PC-3 (cell line): Measurements from ENCODE around the gene ERGIC3.

Experiments
- EZH2 ChIP-seq: fragments of 300-600 bp; sonication (generic); IDR thresholded peaks from one replicate; pipeline ENCODE4 v1.6.1; 2017; ENCODE audit warnings: antibody characterized with exemption, mild to moderate bottlenecking, low read length; ENCODE audit not compliant: unreplicated experiment
- EZH2phosphoT487 ChIP-seq: fragments of 300-600 bp; sonication (generic); IDR thresholded peaks from 2 replicates; pipeline ENCODE4 v1.6.1; 2018; ENCODE audit warnings: mild to moderate bottlenecking, antibody characterized with exemption, low read length, borderline replicate concordance
- TF ChIP-seq, protein P1 (sequence below): fragments of 300-600 bp; sonication (generic); conservative IDR thresholded peaks from 2 replicates; pipeline ENCODE4 v1.5.1; 2017; ENCODE audit warnings: antibody characterized with exemption, low read depth, mild to moderate bottlenecking, low read length

- TF ChIP-seq, protein P1, sequence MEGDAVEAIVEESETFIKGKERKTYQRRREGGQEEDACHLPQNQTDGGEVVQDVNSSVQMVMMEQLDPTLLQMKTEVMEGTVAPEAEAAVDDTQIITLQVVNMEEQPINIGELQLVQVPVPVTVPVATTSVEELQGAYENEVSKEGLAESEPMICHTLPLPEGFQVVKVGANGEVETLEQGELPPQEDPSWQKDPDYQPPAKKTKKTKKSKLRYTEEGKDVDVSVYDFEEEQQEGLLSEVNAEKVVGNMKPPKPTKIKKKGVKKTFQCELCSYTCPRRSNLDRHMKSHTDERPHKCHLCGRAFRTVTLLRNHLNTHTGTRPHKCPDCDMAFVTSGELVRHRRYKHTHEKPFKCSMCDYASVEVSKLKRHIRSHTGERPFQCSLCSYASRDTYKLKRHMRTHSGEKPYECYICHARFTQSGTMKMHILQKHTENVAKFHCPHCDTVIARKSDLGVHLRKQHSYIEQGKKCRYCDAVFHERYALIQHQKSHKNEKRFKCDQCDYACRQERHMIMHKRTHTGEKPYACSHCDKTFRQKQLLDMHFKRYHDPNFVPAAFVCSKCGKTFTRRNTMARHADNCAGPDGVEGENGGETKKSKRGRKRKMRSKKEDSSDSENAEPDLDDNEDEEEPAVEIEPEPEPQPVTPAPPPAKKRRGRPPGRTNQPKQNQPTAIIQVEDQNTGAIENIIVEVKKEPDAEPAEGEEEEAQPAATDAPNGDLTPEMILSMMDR = peak; percentile 62
- TF ChIP-seq EZH2 (no peak), EZH2phosphoT487 (no peak)
Observed at GRCh38 chr20:35604449-35604747, 62.5 kb downstream of the ERGIC3 start.
